ENCODE results near the gene COL9A3.

The COL9A3 gene

DNA sequence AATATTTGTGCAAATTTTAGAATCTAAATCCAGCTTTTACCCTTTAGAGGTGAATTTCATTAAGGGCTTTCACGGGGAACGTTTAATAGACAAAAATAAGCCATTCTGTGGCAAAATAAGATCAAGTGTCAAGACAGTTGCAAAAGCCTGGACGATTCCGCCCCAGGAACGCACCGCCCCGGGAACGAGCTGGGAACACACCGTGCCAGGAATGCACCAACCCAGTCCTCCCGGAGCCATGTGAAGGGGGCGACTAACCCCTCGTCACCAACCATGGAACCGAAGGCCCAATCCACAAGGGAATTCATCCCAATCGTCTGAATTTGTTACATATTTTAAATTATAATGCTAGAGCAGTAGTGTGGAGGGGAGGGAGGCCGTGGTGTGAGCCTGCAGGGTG lies 65.6 kb downstream of the COL9A3 start:
- DNase-seq: no peak

DNA sequence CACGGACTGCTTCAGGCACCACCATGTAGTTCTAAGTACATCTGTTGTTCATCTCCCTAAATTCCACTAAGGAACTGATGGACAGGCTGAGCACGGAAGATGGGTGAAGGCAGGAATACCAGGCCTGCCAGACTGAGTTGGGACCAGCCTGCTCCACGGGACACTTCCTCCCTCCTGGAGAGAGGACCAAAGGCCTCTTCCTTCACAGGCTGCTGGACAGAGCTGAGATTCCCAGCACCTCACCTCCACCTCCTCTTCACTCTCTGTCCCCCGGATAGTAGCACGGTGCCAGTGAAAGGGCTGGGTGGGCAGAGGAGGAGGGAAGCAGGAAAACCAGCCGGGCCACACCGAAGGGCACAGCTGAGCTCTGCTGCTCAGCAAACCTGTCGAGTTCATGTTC lies 67.7 kb downstream of the COL9A3 start:
- DNase-seq: no peak

GRCh38 chr20:62885046-62885895 lies 68.4 kb downstream of the COL9A3 start:
- DNase-seq: no peak

DNA sequence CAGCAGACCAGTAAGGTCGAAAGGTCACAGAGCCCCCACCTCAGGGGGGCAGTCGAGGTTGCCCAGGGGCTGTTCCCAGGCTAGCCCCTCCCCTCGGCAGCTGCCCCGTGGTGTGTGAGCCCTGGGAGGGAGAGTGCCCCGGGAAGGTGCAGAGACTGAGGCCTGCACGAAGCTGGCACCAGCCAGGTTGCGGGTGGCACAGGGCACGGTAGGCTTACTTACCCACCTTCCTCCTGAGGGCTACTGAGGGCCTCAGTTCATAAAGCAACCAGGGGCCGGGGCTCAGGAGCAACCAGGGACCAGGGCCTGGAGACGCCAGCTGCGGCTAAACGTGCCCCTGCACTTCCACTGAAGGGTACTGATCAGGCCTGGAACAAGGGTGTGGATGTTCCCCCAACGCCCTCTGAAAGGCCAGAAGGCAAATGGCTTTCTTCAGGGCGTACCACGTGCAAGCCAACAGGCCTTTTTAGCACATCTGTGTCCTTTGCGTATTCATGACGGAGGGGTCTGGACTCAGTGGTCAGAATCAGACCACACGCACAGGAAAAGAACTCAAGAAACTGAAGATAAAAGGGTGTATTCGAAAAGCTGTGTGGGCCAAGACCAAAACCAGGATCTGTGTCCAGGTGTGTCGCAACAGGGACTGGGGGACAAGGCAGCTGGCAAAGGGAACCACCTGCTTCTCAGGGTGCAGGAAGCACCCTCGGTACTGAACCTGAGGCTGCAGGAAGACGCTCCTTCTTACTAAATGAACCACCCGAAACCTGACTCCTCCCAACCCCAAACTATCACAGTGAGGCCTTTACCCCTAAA lies 69.3 kb downstream of the COL9A3 start:
- no peak for DNase-seq

DNA sequence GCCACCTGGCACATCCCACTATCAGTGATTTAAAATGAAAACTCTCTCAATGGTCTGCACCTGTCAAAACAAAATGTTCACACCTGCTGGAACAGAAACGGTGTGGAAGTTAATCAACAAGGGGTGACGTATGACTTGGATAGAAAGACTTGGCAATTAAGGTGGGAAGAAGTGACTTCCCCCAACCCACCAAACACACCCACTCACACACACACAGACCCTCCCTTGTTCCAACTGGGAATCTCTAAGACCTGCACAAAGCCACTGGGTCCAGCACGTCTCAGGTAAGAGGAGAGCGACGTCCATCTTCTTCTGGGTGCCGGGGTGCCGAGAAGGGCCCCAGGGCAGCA lies 69.8 kb downstream of the COL9A3 start:
- DNase-seq: no peak

DNA sequence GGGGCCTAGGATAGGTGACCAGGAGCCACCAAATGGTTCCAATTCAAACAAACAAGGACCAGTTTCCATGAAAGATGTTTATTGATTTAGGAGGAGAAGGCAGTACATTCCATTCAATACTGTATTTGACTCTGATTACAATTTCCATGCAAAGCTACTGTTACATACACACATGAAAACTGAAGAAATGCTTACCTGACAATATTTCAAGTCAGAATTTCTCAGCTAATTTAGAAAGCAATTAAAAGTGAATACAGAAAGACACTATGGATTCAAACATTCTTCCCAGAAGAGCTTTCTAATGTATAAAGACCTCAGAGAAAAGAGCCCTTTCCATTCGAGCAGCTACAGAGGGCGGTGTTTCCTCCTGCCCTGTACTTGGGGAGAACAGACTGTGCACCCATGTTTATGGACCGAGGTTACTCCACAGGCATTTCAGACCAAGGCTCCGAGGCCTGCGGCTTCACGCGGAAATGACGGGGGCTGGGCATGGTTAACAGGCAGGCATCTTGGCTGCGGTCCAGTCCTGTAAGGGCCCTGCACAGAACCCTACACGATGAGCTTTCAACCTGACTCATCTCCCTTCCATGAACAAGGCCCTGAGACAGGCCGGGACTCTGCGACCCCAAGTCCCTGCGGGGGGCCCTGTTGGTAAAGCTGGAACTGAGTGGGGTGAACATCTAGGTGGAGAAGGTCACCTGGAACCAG lies 70.5 kb downstream of the COL9A3 start:
- no peak for DNase-seq

GRCh38 chr20:62887860-62888239 lies 71.0 kb downstream of the COL9A3 start:
- no peak for DNase-seq

DNA sequence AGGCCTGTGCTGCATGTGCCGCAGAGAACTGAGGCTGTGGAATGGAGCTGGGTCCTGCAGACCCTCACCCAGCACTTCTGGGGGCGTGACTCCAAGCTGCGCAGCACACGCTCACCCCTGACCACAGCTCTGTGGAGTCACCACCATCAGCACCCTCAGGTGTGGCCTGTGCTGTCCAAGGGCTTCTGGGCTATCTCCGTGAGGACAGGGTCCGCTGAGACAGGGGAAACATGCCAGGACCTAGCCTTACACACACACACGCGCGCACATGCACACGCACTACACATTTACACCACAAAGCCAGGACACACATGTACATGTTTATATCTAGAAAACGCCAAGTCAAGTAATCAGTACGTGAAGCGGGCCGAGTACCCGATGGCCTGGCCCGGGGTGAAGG lies 71.6 kb downstream of the COL9A3 start:
- no peak for DNase-seq

- DNase-seq: no peak
Measured at GRCh38 chr20:62888910-62889309, 72.1 kb downstream of the COL9A3 start.

- no peak for DNase-seq
Measured at GRCh38 chr20:62889411-62889810, 72.6 kb downstream of the COL9A3 start.

DNA sequence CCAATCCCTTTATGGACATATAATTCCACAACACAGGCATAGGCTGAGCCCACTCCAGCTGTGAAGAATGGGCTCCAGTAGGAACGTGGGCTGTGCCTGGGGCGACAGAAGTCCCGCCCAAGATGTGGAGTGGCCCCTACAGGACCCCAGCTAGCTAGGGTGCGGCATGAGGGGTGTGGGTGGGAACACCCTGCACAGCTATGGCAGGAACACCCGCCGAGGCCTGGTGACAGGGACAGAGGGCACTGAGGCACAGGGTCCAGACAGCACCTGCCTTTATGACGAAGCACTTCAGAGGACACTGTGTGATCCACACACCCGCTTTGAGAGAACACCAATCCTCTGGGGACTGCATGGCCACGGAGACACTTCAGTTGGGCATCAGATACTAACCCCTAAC lies 73.0 kb downstream of the COL9A3 start:
- DNase-seq: no peak

GRCh38 chr20:62890444-62890843 lies 73.6 kb downstream of the COL9A3 start:
- DNase-seq: no peak

All from stimulated activated CD4-positive, alpha-beta T cell treated with anti-CD3 and anti-CD28 coated beads, Interleukin-2, amount 100 ng/mL, for 48 hours (primary cell).